Caki2 (cell line): Measurements from ENCODE around the gene SNX11. TPM values are rescaled to one million over a fixed set of nuclear protein-coding genes. Genes with fewer than 3 reads are reported as not detected.
A peak's percentile ranks its signal among the peaks of the same experiment; 100 is the strongest.

Source experiments
- DNase-seq: peaks from one replicate; pipeline ENCODE4 v3.0.0-alpha.2; 2015; ENCODE audit warnings: low read depth
- in situ Hi-C: cut with HindIII; loops from 2 replicates; pipeline ENCODE4 v1.10.0; 2016; ENCODE audit warnings: low sequenced_read_pairs, low pct_unique_long_range_greater_than_20kb, mixed read lengths
- total RNA-seq: library from RNA; depleted of rRNA; stranded (reverse); fragments of >200 nt; shearing (Covaris generic); gene quantifications from 2 replicates; pipeline ENCODE4 v1.2.3, GENCODE V29; 2014; ENCODE audit warnings: low replicate concordance

The SNX11 gene
- total RNA-seq, 1 experiment from 2014 or later: 24.8 TPM

GRCh38 chr17:48149787-48150463, 42.4 kb downstream of the SNX11 start:
- in situ Hi-C loops: no loop called here
- no peak for DNase-seq

DNA sequence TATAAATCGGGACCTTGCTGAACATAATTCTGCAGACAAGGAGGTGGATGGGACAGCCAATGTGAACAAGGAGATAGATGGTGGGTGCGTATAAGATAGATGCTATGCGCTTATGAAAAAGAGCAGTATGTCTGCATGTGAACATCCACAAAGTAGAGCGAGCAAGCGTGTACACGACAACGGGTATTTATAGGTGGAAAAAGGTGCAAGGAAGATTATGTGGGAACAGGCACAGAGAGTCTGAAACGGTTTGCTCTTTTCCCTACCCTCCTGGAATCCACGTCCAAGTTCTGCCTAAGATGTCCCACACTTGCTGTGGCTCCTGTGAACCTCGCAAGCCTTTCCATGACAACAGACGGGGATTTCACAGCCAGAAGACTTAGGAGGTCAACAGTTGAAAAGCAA, 43.0 kb downstream of the SNX11 start:
- in situ Hi-C loops: no loop called here
- no peak for DNase-seq

DNA sequence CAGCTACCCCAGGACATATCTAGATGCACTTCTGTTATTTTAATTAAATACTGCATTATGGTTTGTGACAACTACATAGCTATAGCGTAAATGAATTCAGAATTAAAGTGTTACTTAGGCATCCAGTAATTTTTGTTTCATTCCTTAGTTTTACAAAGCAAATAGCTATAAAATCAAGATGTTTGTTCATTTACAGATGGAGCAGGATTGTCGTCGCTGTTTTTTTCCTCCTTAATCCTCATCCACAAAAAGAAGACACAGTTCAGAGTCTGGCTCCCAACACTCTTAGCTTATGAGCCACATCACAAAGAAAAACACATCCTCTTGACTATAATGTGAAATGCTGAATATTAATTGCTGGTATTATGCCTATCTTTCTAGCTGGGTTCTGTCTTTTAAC, 43.7 kb downstream of the SNX11 start:
- in situ Hi-C loops: no loop called here

DNA sequence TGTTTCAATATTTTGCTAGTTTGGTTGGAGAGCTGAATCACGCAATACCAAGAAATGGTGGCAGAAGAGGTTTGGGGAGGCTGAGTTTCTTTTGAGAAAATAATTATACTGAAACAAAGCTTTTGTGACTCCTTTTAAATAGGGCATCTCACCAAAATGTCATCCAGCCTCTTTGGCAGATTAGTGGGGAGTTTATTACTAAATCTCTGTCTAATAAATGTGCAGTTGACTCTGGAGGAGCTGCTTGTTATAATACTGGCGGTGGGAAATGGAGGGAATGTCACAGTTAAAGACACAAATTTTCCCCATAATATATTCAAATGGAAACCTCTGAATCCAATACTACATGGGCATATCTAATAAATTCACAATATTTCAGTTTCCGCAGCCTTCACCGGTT, 44.7 kb downstream of the SNX11 start:
- DNase-seq: no peak

More for the DNA sequence above, 43.7 kb downstream of the SNX11 start:
- no peak for DNase-seq

DNA sequence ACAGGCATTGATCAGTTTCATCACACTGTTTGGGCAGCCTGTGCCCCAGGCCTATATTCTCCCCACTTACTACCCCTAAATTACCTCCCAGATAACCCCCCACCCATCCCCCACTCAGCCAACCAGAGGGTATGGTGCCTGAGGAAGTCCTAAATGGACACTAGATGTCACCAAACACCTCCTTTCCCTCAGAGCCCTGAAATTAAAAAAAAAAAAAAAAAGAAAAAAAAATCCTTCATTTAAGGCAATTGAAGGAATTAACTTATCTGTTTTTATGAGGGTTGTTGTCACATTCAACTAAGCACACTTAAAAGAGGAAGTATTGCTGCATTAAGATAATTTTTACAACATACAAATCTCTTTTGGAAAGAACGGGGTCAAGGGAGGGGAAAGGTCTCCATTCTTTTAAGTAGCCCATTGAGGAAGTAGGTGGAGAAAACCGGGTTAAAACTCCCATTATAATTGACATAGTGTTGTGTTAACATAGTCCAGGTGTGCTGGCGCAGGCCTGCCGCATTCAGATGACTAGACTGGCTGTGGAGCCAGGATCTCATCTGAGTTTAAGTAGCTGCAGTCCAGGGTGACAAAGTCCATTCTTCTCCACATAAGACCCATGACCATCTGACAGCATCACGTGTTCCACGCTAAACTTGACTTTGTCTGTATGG, 46.3 kb downstream of the SNX11 start:
- in situ Hi-C loops: no loop called here

More for the DNA sequence above, 44.7 kb downstream of the SNX11 start:
- in situ Hi-C loops: no loop called here

GRCh38 chr17:48155889-48156611, 48.5 kb downstream of the SNX11 start:
- no peak for DNase-seq
- in situ Hi-C loops: no loop called here

More for the DNA sequence above, 46.3 kb downstream of the SNX11 start:
- peak; percentile 47 for DNase-seq

DNA sequence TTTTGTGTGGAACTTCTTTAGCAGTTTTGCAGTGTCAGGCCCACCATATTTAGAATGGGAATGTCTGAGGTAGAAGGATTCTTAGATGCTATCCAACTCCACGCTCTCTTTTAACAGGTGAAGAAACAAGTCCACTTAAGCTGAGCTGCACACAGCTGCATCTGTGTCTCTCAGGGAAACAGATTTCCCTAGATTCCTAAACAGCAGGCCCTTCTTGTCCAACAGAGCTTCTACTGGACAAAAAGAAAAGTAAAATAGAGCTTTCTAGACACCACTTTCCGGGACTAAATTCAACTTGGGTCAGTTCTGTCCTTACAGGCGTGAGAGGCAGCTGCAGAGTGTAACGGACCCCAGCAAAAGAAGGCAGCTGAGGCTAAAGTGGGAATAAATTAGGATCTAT, 51.7 kb downstream of the SNX11 start:
- DNase-seq: no peak
- in situ Hi-C loops: no loop called here

- in situ Hi-C loops: no loop called here
- peak; percentile 10 for DNase-seq
Observed at GRCh38 chr17:48160177-48161081, 52.9 kb downstream of the SNX11 start.

DNA sequence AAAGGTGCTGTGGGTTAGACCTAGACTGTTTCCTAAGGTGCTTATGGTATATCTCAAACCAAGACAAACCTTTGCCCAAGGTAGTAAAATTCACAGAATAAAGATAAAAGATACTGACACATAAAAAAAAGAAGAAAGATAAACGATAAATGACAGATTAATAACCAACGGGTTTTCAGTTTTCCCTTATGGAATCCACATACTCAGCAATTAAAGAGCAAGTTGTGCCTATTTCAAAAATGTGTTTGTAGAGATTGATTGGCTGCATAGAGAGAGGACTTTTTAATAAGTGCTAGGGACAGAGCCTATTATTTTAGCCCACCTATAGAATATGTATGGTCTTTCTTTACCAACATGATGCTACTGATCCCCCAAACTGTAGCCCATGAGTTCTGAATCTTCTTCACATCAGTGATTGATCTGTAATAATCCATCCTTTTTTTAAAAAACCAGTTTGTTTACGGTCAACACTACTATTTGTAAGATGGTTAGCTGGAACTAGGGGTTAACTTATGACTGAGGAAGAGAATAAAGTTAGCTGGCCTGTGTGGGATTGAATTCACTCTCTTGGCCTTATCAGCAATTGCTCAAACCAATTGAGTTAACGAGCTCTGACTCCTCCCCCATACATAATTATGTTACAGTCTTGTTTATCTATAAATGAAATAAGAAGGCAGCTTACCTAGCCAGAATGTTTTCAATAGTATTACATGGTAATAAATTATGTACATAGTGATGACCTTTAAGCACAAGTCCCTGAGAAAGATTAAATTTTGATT, 53.8 kb downstream of the SNX11 start:
- no peak for DNase-seq
- in situ Hi-C loops: no loop called here

DNA sequence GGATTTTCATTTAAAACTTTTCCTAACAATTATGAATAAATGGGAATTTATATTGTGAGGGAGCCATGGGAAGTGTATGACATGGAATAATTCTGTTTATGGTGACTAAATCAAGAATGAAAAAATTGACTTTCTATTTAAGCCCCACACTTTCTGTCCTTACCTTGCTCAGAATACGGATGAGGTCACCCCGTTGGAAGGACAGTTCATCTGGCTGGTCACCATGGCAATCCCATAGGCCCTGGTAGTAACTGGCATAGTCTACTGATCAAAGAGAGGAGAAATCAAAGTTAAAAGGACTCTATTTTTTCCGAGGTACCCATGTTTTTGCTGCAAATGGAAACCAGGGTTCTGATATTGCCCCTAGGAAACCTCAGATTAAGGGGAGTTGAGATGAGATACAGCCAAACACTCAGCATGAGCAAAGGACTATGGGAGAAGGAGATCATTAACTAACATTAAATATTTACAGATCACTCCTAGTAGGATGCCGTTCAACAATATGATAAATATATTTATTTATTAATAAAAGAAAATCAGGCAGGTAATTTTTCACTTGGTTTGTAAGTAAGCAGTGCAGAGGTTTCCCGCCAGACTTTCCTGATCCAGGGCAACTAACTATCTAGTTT, 54.9 kb downstream of the SNX11 start:
- in situ Hi-C loops: no loop called here

DNA sequence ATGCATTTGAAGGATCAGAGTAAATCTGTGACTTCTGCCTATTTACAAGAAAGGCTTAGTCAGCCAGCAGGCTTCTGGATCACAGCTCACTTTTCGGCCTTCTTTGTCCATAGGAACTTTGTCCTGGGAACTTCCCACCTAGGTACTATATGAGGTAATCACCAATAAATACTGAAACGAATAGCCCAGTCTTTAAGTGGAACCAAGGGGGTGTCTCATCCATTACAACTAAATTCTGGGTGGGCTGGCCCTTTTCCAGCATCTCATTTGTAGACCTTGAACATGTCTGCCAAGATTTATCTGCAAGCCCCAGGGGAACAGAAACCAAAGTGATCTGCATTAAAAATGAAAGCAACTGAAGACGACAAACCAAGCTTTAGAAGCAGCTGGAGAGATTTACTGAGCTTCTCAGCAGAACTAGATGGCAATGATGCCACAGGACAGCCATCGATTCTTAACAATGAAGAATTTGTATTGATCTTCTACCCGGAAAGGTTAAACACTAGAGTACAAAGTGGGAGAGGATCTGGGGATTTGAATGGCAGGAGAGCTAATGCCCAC, 55.5 kb downstream of the SNX11 start:
- in situ Hi-C loops: no loop called here
- DNase-seq: no peak

More for the DNA sequence above, 54.9 kb downstream of the SNX11 start:
- DNase-seq: no peak

DNA sequence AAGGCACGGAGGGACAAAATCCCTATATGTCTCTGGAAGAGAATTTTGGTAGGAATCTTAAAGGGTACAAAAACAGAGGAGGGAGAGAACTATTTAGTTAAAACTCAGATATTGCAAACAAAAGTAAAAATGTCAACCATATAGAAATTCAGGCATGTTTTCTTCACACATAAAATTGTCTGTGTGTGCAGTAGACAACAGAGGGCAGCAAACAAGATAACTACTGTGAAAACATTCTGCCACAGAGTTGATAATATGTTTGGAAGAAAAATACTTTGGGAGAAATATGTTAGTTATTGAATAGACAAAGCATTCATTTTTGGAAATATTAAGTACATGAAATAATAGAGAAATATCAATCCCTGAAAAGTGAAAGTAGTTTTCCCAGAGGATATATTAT, 56.2 kb downstream of the SNX11 start:
- no peak for DNase-seq
- in situ Hi-C loops: no loop called here

DNA sequence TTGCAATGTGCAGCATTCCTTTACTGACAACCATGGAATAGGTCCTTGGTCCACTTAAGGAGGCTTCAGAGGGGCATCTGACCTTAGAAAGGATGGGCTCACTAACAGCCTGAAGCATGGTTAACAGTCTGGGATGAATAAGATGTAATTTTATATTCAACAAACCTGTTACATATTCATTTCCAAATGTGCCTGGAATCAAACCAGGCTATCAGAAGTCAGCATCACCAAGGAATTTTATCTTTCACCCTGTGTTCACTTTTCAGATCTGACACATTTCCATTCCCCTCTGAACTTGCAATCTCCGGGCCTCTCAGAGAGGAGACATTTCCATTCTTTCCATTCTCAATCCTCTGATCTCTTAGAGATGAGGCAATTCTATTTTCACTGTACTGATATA, 62.4 kb downstream of the SNX11 start:
- in situ Hi-C loops: no loop called here
- no peak for DNase-seq
